A673 (cell line): ENCODE results near the gene PALLD. TPM values are rescaled to one million over a fixed set of nuclear protein-coding genes. Genes with fewer than 3 reads are reported as not detected.

Experiments used
- BruUV-seq: library from RNA; stranded (reverse); fragments of 400-500 nt; replicated peaks from 2 replicates; lab custom pipeline; 2021; lab: Mats Ljungman, UMichigan
- CTCF ChIA-PET: fragments of 300-600 bp; sonication (Branson Sonifier 250); formaldehyde crosslinking; loops from one replicate; lab custom pipeline; 2022; ENCODE audit warnings: antibody characterized with exemption; lab: Charles Lee
- POLR2A ChIA-PET: fragments of 300-600 bp; sonication (Branson Sonifier 250); formaldehyde crosslinking; loops from one replicate; lab custom pipeline; 2022; ENCODE audit warnings: antibody characterized with exemption; ENCODE audit not compliant: low non-redundant PET; lab: Charles Lee
- DNase-seq: peaks from one replicate; pipeline ENCODE4 v3.0.0-alpha.2; 2015; ENCODE audit warnings: low spot score
- H3K27ac ChIP-seq: fragments of 200-600 bp; sonication (generic); 2 replicates; pipeline ENCODE4 v1.5.1; 2016; ENCODE audit warnings: mixed run types, low read depth, mild to moderate bottlenecking, mixed read lengths, antibody characterized with exemption, low read length; ENCODE audit not compliant: poor library complexity, severe bottlenecking
- H3K27me3 ChIP-seq: fragments of 200-600 bp; sonication (generic); replicated peaks from 2 replicates; pipeline ENCODE4 v1.6.1; 2017; ENCODE audit warnings: mixed run types, low read depth, mild to moderate bottlenecking, mixed read lengths, antibody characterized with exemption, low read length; ENCODE audit not compliant: insufficient read depth, poor library complexity
- H3K36me3 ChIP-seq: fragments of 200-600 bp; sonication (generic); 2 replicates; pipeline ENCODE4 v1.6.1; 2016; ENCODE audit warnings: mixed run types, mild to moderate bottlenecking, mixed read lengths, antibody characterized with exemption, low read length; ENCODE audit not compliant: insufficient read depth, poor library complexity, severe bottlenecking
- H3K4me1 ChIP-seq: fragments of 200-600 bp; sonication (generic); 2 replicates; pipeline ENCODE4 v1.6.1; 2017; ENCODE audit warnings: mixed run types, mild to moderate bottlenecking, mixed read lengths, antibody characterized with exemption, low read length; ENCODE audit not compliant: insufficient read depth, poor library complexity, severe bottlenecking
- H3K4me3 ChIP-seq: fragments of 200-600 bp; sonication (generic); 2 replicates; pipeline ENCODE4 v1.5.1; 2016; ENCODE audit warnings: low read depth, mixed run types, mild to moderate bottlenecking, mixed read lengths, low read length; ENCODE audit not compliant: poor library complexity, severe bottlenecking
- H3K9me3 ChIP-seq: fragments of 200-600 bp; sonication (generic); 2 replicates; pipeline ENCODE4 v1.6.1; 2016; ENCODE audit warnings: mixed run types, low read depth, mild to moderate bottlenecking, mixed read lengths, antibody characterized with exemption, low read length; ENCODE audit not compliant: poor library complexity, severe bottlenecking
- CTCF ChIP-seq: fragments of 300-800, 200-600 bp; sonication (generic); conservative IDR thresholded peaks from 2 replicates; pipeline ENCODE4 v1.5.1; 2017; ENCODE audit warnings: low read depth, mild to moderate bottlenecking, antibody characterized with exemption, low read length, moderate library complexity, mixed read lengths
- EZH2 ChIP-seq: fragments of 200-600 bp; sonication (generic); IDR thresholded peaks from 2 replicates; pipeline ENCODE4 v1.6.1; 2017; ENCODE audit warnings: borderline replicate concordance, low read depth, mild to moderate bottlenecking, mixed read lengths, antibody characterized with exemption, low read length; ENCODE audit not compliant: poor library complexity, severe bottlenecking
- intact Hi-C: fragments of 100-400 bp; cut with micrococcal nuclease; formaldehyde crosslinking; loops from one replicate; pipeline ENCODE4 v1.10.0; 2022; ENCODE audit not compliant: unreplicated experiment
- total RNA-seq: library from RNA; stranded (reverse); gene quantifications from 2 replicates; pipeline ENCODE4 v1.2.3, GENCODE V29; 2021

PALLD gene
- total RNA-seq, 1 experiment from 2014 or later: 44.1 TPM

- BruUV-seq: no TSS peak
- TF ChIP-seq CTCF (no peak), EZH2 (no peak)
- POLR2A ChIA-PET: no interaction called here
Measured at GRCh38 chr4:168623484-168623883, 126.6 kb downstream of the PALLD start.

GRCh38 chr4:168628251-168628650, 131.4 kb downstream of the PALLD start:
- no peaks in the 10 kb centered on the region for H3K36me3 ChIP-seq
- no TSS peak for BruUV-seq
- intact Hi-C loops: no loop called here
- H3K4me3 ChIP-seq: no peak overlapping the region
- no peaks in the 10 kb centered on the region for H3K27me3 ChIP-seq
- peaks cover 31% of the 10 kb centered on the region for H3K4me1 ChIP-seq
- TF ChIP-seq EZH2: no peak
- no peaks in the 10 kb centered on the region for H3K9me3 ChIP-seq
- no peak overlapping the region for H3K27ac ChIP-seq
- ChIA-PET CTCF (no interaction called here), POLR2A (no interaction called here)
- no peak for DNase-seq

More at GRCh38 chr4:168623484-168623883, 126.6 kb downstream of the PALLD start:
- no peak for DNase-seq
- CTCF ChIA-PET: no interaction called here
- H3K9me3 ChIP-seq: no peaks in the 10 kb centered on the region
- no peaks in the 10 kb centered on the region for H3K36me3 ChIP-seq
- intact Hi-C loops: no loop called here
- no peak overlapping the region for H3K27ac ChIP-seq
- H3K4me1 ChIP-seq: peaks cover 7% of the 10 kb centered on the region
- no peak overlapping the region for H3K4me3 ChIP-seq
- H3K27me3 ChIP-seq: no peaks in the 10 kb centered on the region

- POLR2A ChIA-PET: no interaction called here
- H3K4me3 ChIP-seq: no peak overlapping the region
- no TSS peak for BruUV-seq
- H3K9me3 ChIP-seq: no peaks in the 10 kb centered on the region
- intact Hi-C loops: no loop called here
- H3K36me3 ChIP-seq: no peaks in the 10 kb centered on the region
- H3K27me3 ChIP-seq: no peaks in the 10 kb centered on the region
- no peak for DNase-seq
- H3K27ac ChIP-seq: no peak overlapping the region
- TF ChIP-seq CTCF (no peak), EZH2 (no peak)
- H3K4me1 ChIP-seq: peaks cover 38% of the 10 kb centered on the region
- CTCF ChIA-PET: no interaction called here
Measured at GRCh38 chr4:168629566-168629965, 132.7 kb downstream of the PALLD start.
